PC-9 (cell line): Measurements from ENCODE around the gene GRIA1. TPM values are rescaled to one million over a fixed set of nuclear protein-coding genes. Genes with fewer than 3 reads are reported as not detected.

ENCODE experiments used
- BruUV-seq: library from RNA; stranded (reverse); fragments of 400-500 nt; replicated peaks from 2 replicates; lab custom pipeline; 2021; lab: Mats Ljungman, UMichigan
- CTCF ChIA-PET: fragments of 300-600 bp; sonication (Branson Sonifier 250); formaldehyde crosslinking; loops from one replicate; lab custom pipeline; 2022; ENCODE audit warnings: antibody characterized with exemption; lab: Charles Lee
- POLR2A ChIA-PET: fragments of 300-600 bp; sonication (Branson Sonifier 250); formaldehyde crosslinking; loops from one replicate; lab custom pipeline; 2022; ENCODE audit warnings: antibody characterized with exemption; ENCODE audit not compliant: unreplicated experiment; lab: Charles Lee
- DNase-seq, 2 experiments: peaks; one replicate each; pipeline versions ENCODE4 v3.0.0 to v3.0.0-alpha.2; 2015 to 2022; ENCODE audit warnings: mixed read lengths in 1 of 2
- H2AFZ ChIP-seq: fragments of 200-600 bp; sonication (generic); 2 replicates; pipeline ENCODE4 v1.8.1; 2017; ENCODE audit warnings: antibody characterized with exemption
- H3F3A ChIP-seq: fragments of 200-600 bp; sonication (generic); 2 replicates; pipeline ENCODE4 v1.8.1; 2017; ENCODE audit warnings: antibody characterized with exemption, mild to moderate bottlenecking, low read depth; ENCODE audit not compliant: insufficient read depth
- H3K27ac ChIP-seq: fragments of 200-600 bp; sonication (generic); 2 replicates; pipeline ENCODE4 v1.6.1; 2016; ENCODE audit warnings: mixed run types
- H3K27me3 ChIP-seq: fragments of 200-600 bp; sonication (generic); 2 replicates; pipeline ENCODE4 v1.6.1; 2016; ENCODE audit warnings: low read depth, mixed run types; ENCODE audit not compliant: insufficient read depth
- H3K36me3 ChIP-seq: fragments of 200-600 bp; sonication (generic); 2 replicates; pipeline ENCODE4 v1.6.1; 2016; ENCODE audit warnings: low read depth, mixed run types
- H3K4me1 ChIP-seq: fragments of 200-600 bp; sonication (generic); replicated peaks from 2 replicates; pipeline ENCODE4 v1.6.1; 2016; ENCODE audit warnings: mixed run types; ENCODE audit not compliant: insufficient read depth
- H3K4me2 ChIP-seq: fragments of 200-600 bp; sonication (generic); 2 replicates; pipeline ENCODE4 v1.6.1; 2017; ENCODE audit warnings: mixed run types
- H3K4me3 ChIP-seq: fragments of 200-600 bp; sonication (generic); 2 replicates; pipeline ENCODE4 v1.6.1; 2016; ENCODE audit warnings: mixed run types
- H3K79me2 ChIP-seq: fragments of 200-600 bp; sonication (generic); 2 replicates; pipeline ENCODE4 v1.6.1; 2017; ENCODE audit warnings: low read depth, mixed run types
- H3K9me2 ChIP-seq: fragments of 200-600 bp; sonication (generic); 2 replicates; pipeline ENCODE4 v1.8.1; 2017; ENCODE audit warnings: mild to moderate bottlenecking; ENCODE audit not compliant: insufficient read depth
- H3K9me3 ChIP-seq: fragments of 200-600 bp; sonication (generic); 2 replicates; pipeline ENCODE4 v1.8.1; 2016; ENCODE audit warnings: low read depth; ENCODE audit not compliant: insufficient read depth
- H4K20me1 ChIP-seq: fragments of 200-600 bp; sonication (generic); 2 replicates; pipeline ENCODE4 v1.8.1; 2017; ENCODE audit not compliant: insufficient read depth
- EZH2 ChIP-seq: fragments of 200-600 bp; sonication (generic); IDR thresholded peaks from 2 replicates; pipeline ENCODE4 v1.8.0; 2017; ENCODE audit warnings: antibody characterized with exemption, low read depth
- intact Hi-C: fragments of 100-400 bp; cut with micrococcal nuclease; formaldehyde crosslinking; loops from one replicate; pipeline ENCODE4 v1.10.0; 2022; ENCODE audit not compliant: unreplicated experiment
- total RNA-seq: library from RNA; stranded (reverse); gene quantifications from 2 replicates; pipeline ENCODE4 v1.2.3, GENCODE V29; 2021
- TF ChIP-seq, protein P1 (sequence below): fragments of 200-600 bp; sonication (generic); conservative IDR thresholded peaks from 2 replicates; pipeline ENCODE4 v1.6.1; 2017; ENCODE audit warnings: mixed run types, antibody characterized with exemption, mild to moderate bottlenecking, moderate library complexity

GRIA1 gene
- total RNA-seq, 1 experiment from 2014 or later: not detected

DNA sequence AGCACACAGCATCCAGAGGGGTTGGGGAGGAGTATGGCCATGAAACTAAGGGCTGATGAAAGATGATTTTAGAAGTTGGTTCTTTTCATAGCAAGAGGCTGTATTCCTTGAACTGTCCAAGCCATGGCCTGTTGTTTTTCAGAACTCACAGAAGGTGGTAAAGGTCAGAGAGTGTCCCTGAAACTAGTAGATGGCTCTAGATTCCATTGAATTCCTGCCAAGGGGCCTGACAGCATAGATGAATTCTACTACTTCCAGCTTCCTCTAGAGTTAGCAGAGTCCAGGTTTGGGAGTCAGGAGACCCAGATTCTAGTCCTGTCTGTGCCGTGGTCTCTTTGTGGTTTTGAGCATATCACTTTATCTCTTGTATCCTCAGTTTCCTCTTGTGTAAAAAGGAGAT, 101.6 kb downstream of the GRIA1 start:
- no peaks in the 10 kb centered on the region for H3K79me2 ChIP-seq
- no peaks in the 10 kb centered on the region for H3F3A ChIP-seq
- no TSS peak for BruUV-seq
- H3K36me3 ChIP-seq: no peaks in the 10 kb centered on the region
- no peaks in the 10 kb centered on the region for H3K4me1 ChIP-seq
- intact Hi-C loops: no loop called here
- POLR2A ChIA-PET: no interaction called here
- no peaks in the 10 kb centered on the region for H3K9me3 ChIP-seq
- H3K4me2 ChIP-seq: no peak overlapping the region
- no peak overlapping the region for H2AFZ ChIP-seq
- H4K20me1 ChIP-seq: no peaks in the 10 kb centered on the region
- no peak for DNase-seq
- H3K27me3 ChIP-seq: no peaks in the 10 kb centered on the region
- no peak overlapping the region for H3K4me3 ChIP-seq
- CTCF ChIA-PET: no interaction called here
- TF ChIP-seq EZH2: no peak
- TF ChIP-seq, protein P1, sequence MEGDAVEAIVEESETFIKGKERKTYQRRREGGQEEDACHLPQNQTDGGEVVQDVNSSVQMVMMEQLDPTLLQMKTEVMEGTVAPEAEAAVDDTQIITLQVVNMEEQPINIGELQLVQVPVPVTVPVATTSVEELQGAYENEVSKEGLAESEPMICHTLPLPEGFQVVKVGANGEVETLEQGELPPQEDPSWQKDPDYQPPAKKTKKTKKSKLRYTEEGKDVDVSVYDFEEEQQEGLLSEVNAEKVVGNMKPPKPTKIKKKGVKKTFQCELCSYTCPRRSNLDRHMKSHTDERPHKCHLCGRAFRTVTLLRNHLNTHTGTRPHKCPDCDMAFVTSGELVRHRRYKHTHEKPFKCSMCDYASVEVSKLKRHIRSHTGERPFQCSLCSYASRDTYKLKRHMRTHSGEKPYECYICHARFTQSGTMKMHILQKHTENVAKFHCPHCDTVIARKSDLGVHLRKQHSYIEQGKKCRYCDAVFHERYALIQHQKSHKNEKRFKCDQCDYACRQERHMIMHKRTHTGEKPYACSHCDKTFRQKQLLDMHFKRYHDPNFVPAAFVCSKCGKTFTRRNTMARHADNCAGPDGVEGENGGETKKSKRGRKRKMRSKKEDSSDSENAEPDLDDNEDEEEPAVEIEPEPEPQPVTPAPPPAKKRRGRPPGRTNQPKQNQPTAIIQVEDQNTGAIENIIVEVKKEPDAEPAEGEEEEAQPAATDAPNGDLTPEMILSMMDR: no peak
- no peaks in the 10 kb centered on the region for H3K9me2 ChIP-seq
- H3K27ac ChIP-seq: no peak overlapping the region

DNA sequence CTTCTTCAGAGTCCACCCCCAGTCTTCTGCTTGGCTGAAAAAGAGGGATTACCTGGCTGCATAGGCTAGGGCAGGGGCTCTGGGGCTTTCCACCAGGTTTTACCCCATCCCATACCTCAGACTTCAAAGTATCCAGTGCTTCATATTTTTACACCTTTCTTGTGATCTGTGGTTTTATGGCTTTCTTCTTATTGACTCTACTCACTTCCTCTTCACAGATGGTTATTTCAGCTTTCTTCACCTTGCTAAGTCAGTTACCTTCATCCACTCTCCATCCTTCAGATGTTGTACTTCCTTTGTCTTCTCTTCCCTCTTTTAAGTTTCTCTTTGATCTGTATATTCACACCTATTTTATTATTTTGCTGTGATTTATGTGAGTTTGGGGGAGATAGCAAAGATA, 104.3 kb downstream of the GRIA1 start:
- Histone ChIP-seq H3F3A (no peaks in the 10 kb centered on the region), H3K36me3 (no peaks in the 10 kb centered on the region), H3K4me3 (no peak overlapping the region), H3K4me2 (no peak overlapping the region), H3K9me3 (no peaks in the 10 kb centered on the region), H3K27me3 (no peaks in the 10 kb centered on the region), H3K4me1 (no peaks in the 10 kb centered on the region), H2AFZ (no peak overlapping the region), H4K20me1 (no peaks in the 10 kb centered on the region), H3K79me2 (no peaks in the 10 kb centered on the region), H3K27ac (no peak overlapping the region), H3K9me2 (no peaks in the 10 kb centered on the region)
- TF ChIP-seq, protein P1: no peak
- TF ChIP-seq EZH2: no peak
- intact Hi-C loops: no loop called here
- ChIA-PET POLR2A (no interaction called here), CTCF (no interaction called here)
- DNase-seq: no peak
- no TSS peak for BruUV-seq

DNA sequence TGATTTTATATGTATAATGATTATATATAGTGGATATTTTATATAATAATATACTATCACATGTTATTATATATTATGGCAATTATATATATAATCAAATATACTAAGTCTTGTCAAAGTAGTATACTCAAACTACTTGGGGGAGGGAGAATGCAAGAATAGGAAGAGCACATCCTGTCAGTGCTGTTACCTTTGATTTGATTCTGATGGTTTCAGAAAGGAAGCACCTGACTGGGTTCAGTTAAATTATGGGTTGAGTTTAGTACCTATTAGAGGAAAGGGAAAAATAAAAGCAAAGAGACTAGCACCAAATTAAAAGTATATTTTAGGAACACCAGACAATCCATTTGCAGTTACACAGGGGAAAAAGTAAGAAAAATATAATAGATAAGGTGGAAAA, 107.6 kb downstream of the GRIA1 start:
- Histone ChIP-seq H3F3A (no peaks in the 10 kb centered on the region), H3K27me3 (no peaks in the 10 kb centered on the region), H3K36me3 (no peaks in the 10 kb centered on the region), H3K4me1 (no peaks in the 10 kb centered on the region), H3K27ac (no peak overlapping the region), H2AFZ (no peak overlapping the region), H3K79me2 (no peaks in the 10 kb centered on the region), H3K4me3 (no peak overlapping the region), H3K9me2 (no peaks in the 10 kb centered on the region), H3K9me3 (no peaks in the 10 kb centered on the region), H3K4me2 (no peak overlapping the region), H4K20me1 (no peaks in the 10 kb centered on the region)
- CTCF ChIA-PET: no interaction called here
- POLR2A ChIA-PET: no interaction called here
- DNase-seq: no peak
- TF ChIP-seq, protein P1: no peak
- TF ChIP-seq EZH2: no peak
- no TSS peak for BruUV-seq
- intact Hi-C loops: no loop called here
